CD14-positive monocyte (primary cell): ENCODE results near the gene TMA7. TPM values are rescaled to one million over a fixed set of nuclear protein-coding genes. Genes with fewer than 3 reads are reported as not detected.

ENCODE experiments used
- DNase-seq, 3 donors: peaks; one replicate each; pipeline ENCODE4 v3.0.0-alpha.2; 2011 to 2022
- H2AFZ ChIP-seq: 2 replicates; pipeline ENCODE4 v1.6.0; 2012; ENCODE audit warnings: mild to moderate bottlenecking, low read depth, low read length, inconsistent platforms; ENCODE audit not compliant: insufficient read depth, poor library complexity, severe bottlenecking
- H3K27ac ChIP-seq, 2 donors: 1 replicate in 1 of 2; 2 replicates in 1 of 2; pipeline ENCODE4 v1.5.1; 2012 to 2013; ENCODE audit warnings: low read length in 2 of 2, control low read depth in 1 of 2, inconsistent platforms in 1 of 2, low read depth in 1 of 2, mild to moderate bottlenecking in 1 of 2
- H3K27me3 ChIP-seq, 2 donors: one replicate each; pipeline versions ENCODE4 v1.6.0 to v1.6.1; 2011 to 2013; ENCODE audit warnings: low read length in 2 of 2; ENCODE audit not compliant: control insufficient read depth in 2 of 2, insufficient read depth in 2 of 2
- H3K36me3 ChIP-seq, 2 donors: replicated peaks in 1 of 2; 1 replicate in 1 of 2; 2 replicates in 1 of 2; pipeline versions ENCODE4 v1.5.1 to v1.6.1; 2012 to 2013; ENCODE audit warnings: low read length in 2 of 2, control low read depth in 1 of 2, inconsistent platforms in 1 of 2, mild to moderate bottlenecking in 1 of 2; ENCODE audit not compliant: insufficient read depth in 2 of 2, control insufficient read depth in 1 of 2
- H3K4me1 ChIP-seq, 2 donors: 1 replicate in 1 of 2; 2 replicates in 1 of 2; pipeline versions ENCODE4 v1.5.1 to v1.6.1; 2012 to 2013; ENCODE audit warnings: low read length in 2 of 2, control low read depth in 1 of 2, inconsistent platforms in 1 of 2, mild to moderate bottlenecking in 1 of 2, moderate library complexity in 1 of 2; ENCODE audit not compliant: insufficient read depth in 2 of 2, control insufficient read depth in 1 of 2
- H3K4me2 ChIP-seq: replicated peaks from 2 replicates; pipeline ENCODE3; 2012; ENCODE audit warnings: low read length, moderate library complexity, mild to moderate bottlenecking; ENCODE audit not compliant: poor library complexity, severe bottlenecking; ENCODE audit errors: extremely low read depth
- H3K4me3 ChIP-seq, 3 experiments: fragments of 200-600 bp in 1 of 3; sonication (generic) in 1 of 3; replicated peaks in 1 of 3; 1 replicate in 2 of 3; 2 replicates in 1 of 3; pipeline ENCODE4 v1.5.1; 2011 to 2013; ENCODE audit warnings: low read length in 3 of 3, mild to moderate bottlenecking in 3 of 3, control low read depth in 2 of 3, low read depth in 2 of 3, inconsistent platforms in 1 of 3, moderate library complexity in 1 of 3
- H3K79me2 ChIP-seq: 2 replicates; pipeline ENCODE4 v1.6.0; 2012; ENCODE audit warnings: mild to moderate bottlenecking, control low read depth, inconsistent platforms, low read length, moderate library complexity; ENCODE audit not compliant: insufficient read depth
- H3K9ac ChIP-seq: 2 replicates; pipeline ENCODE4 v1.6.0; 2017; ENCODE audit warnings: low read length, mild to moderate bottlenecking; ENCODE audit not compliant: insufficient read depth, poor library complexity, severe bottlenecking
- H3K9me3 ChIP-seq, 2 donors: replicated peaks in 1 of 2; 1 replicate in 1 of 2; 2 replicates in 1 of 2; pipeline versions ENCODE4 v1.5.1 to v1.6.1; 2012 to 2013; ENCODE audit warnings: low read length in 2 of 2, control low read depth in 1 of 2; ENCODE audit not compliant: control insufficient read depth in 1 of 2, insufficient read depth in 1 of 2
- H4K20me1 ChIP-seq: 2 replicates; pipeline ENCODE4 v1.6.0; 2012; ENCODE audit warnings: mild to moderate bottlenecking, low read length, control low read depth, moderate library complexity; ENCODE audit not compliant: insufficient read depth
- H3K27ac Mint-ChIP-seq, 7 donors: one replicate each; pipeline ENCODE4 v1.8.0; 2020; ENCODE audit warnings: mild to moderate bottlenecking in 7 of 7, mixed read lengths in 7 of 7, moderate library complexity in 6 of 7, inconsistent platforms in 2 of 7
- H3K27me3 Mint-ChIP-seq, 3 donors: one replicate each; pipeline ENCODE4 v1.8.0; 2021 to 2022; ENCODE audit warnings: low read depth in 3 of 3, mild to moderate bottlenecking in 3 of 3, mixed read lengths in 3 of 3, moderate library complexity in 3 of 3, inconsistent platforms in 1 of 3
- H3K36me3 Mint-ChIP-seq, 2 donors: one replicate each; pipeline ENCODE4 v1.8.0; 2020; ENCODE audit warnings: mixed read lengths in 2 of 2, inconsistent platforms in 1 of 2, mild to moderate bottlenecking in 1 of 2
- H3K4me1 Mint-ChIP-seq: one replicate; pipeline ENCODE4 v1.8.0; 2020; ENCODE audit warnings: mild to moderate bottlenecking, mixed read lengths
- H3K4me3 Mint-ChIP-seq, 2 donors: one replicate each; pipeline ENCODE4 v1.8.0; 2020; ENCODE audit warnings: mild to moderate bottlenecking in 2 of 2, mixed read lengths in 2 of 2, moderate library complexity in 1 of 2
- H3K9me3 Mint-ChIP-seq, 7 donors: one replicate each; pipeline ENCODE4 v1.8.0; 2020 to 2022; ENCODE audit warnings: mixed read lengths in 7 of 7, mild to moderate bottlenecking in 6 of 7, moderate library complexity in 6 of 7, inconsistent platforms in 2 of 7
- WGBS: methylation state at CpG from one replicate; pipeline ENCODE4 v1.1.5; 2013; ENCODE audit warnings: missing lambda C conversion rate; ENCODE audit not compliant: insufficient coverage; 5-methylcytosine and 5-hydroxymethylcytosine counted together
- intact Hi-C, 2 donors: fragments of 100-400 bp; cut with micrococcal nuclease; formaldehyde crosslinking; loops; one replicate each; pipeline versions ENCODE4 v1.15.0 to v1.15.1; 2023
- polyA plus RNA-seq, 3 donors: library from polyadenylated mRNA; depleted of rRNA in 1 of 3; unstranded in 2 of 3; stranded (reverse) in 1 of 3; fragments of 300-500 nt in 2 of 3; fragments of >200 nt in 1 of 3; fragmentation: Illumina TruSeq in 2 of 3; gene quantifications; 1 replicate in 2 of 3; 2 replicates in 1 of 3; pipeline ENCODE4 v1.2.3, GENCODE V29; 2012 to 2021
- TF ChIP-seq, protein P1 (sequence below): fragments of 200-600 bp; IDR thresholded peaks from one replicate; pipeline ENCODE4 v1.8.0; 2022; ENCODE audit warnings: antibody characterized with exemption, mild to moderate bottlenecking

TMA7 gene
- polyA plus RNA-seq, 3 donors = 301 to 559 (median 478) TPM

DNA sequence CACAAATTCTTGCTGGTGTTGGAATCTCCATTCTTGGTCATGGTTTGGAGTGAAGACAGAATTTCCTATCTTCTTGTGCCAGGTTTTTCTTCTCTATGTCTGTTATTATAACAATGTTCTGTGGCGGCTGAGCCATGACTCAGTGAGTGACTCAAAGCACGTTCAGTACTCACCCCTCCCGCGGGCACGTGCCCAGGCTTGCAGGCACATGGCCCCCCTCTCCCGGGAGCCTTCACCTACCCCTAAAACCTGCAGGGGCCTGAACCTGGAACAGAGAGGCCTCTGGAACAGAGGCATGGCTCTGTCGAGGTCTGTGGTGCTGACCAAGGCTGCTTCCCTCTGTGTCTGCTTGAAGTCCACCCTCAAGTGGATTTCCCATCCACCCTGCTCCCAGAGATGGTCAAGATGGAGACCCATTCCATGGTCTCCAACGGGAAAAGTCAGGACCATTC, 37.8 kb upstream of the TMA7 start:
- intact Hi-C loops = loop anchor here (5.0 kb wide), 2 partner anchors 35 to 285 kb away; partner anchors contain the start of gene NCKIPSD (in 2 of the 2)
- no peak overlapping the region for H3K4me2 ChIP-seq
- H2AFZ ChIP-seq = no peak overlapping the region
- Mint-ChIP-seq H3K27ac (no peak overlapping the region), H3K9me3 (no peaks in the 10 kb centered on the region), H3K27me3 (peaks cover 0 to 3% (median 0%) of the 10 kb centered on the region in 3 donors), H3K4me3 (no peak overlapping the region), H3K36me3 (no peaks in the 10 kb centered on the region), H3K4me1 (peaks cover 13% of the 10 kb centered on the region)
- no peak overlapping the region for H3K9ac ChIP-seq
- H3K36me3 ChIP-seq = no peaks in the 10 kb centered on the region
- H3K4me3 ChIP-seq = no peak overlapping the region
- TF ChIP-seq, protein P1, sequence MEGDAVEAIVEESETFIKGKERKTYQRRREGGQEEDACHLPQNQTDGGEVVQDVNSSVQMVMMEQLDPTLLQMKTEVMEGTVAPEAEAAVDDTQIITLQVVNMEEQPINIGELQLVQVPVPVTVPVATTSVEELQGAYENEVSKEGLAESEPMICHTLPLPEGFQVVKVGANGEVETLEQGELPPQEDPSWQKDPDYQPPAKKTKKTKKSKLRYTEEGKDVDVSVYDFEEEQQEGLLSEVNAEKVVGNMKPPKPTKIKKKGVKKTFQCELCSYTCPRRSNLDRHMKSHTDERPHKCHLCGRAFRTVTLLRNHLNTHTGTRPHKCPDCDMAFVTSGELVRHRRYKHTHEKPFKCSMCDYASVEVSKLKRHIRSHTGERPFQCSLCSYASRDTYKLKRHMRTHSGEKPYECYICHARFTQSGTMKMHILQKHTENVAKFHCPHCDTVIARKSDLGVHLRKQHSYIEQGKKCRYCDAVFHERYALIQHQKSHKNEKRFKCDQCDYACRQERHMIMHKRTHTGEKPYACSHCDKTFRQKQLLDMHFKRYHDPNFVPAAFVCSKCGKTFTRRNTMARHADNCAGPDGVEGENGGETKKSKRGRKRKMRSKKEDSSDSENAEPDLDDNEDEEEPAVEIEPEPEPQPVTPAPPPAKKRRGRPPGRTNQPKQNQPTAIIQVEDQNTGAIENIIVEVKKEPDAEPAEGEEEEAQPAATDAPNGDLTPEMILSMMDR = no peak
- no peak overlapping the region for H3K27ac ChIP-seq
- no peaks in the 10 kb centered on the region for H4K20me1 ChIP-seq
- DNase-seq = peak in 1 of 3 donors; percentile 2
- H3K79me2 ChIP-seq = no peaks in the 10 kb centered on the region
- peaks cover 6 to 9% of the 10 kb centered on the region in 2 donors for H3K4me1 ChIP-seq
- 85% methylated on average over 7 of the region's 8 CpGs for WGBS
- no peaks in the 10 kb centered on the region for H3K27me3 ChIP-seq
- H3K9me3 ChIP-seq = no peaks in the 10 kb centered on the region

DNA sequence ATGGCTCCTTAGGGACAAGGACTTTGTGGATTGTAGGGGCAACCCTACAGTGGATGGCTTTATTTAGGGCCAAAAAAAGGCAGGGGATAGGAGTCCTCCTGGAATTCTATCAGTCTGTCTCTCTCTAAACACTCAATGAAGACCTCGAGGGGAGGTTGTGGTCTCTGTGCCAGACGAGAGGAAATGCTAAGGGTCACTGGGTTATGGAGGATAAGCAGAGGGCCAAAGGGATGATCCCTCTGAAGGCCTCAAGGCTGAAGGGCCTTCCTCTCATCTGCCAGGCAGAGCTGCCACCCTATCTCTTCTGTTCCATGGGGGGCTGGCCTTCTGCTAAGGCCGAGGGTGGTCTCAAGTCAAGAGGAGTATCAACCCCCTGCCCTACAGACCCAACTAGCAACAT, 37.1 kb upstream of the TMA7 start:
- Mint-ChIP-seq H3K9me3 (no peaks in the 10 kb centered on the region), H3K36me3 (no peaks in the 10 kb centered on the region), H3K4me3 (no peak overlapping the region), H3K27ac (no peak overlapping the region), H3K27me3 (peaks cover 0 to 3% (median 0%) of the 10 kb centered on the region in 3 donors), H3K4me1 (peaks cover 7% of the 10 kb centered on the region)
- H2AFZ ChIP-seq = no peak overlapping the region
- no peaks in the 10 kb centered on the region for H3K27me3 ChIP-seq
- H3K36me3 ChIP-seq = no peaks in the 10 kb centered on the region
- TF ChIP-seq, protein P1 = no peak
- DNase-seq = no peak
- no peak overlapping the region for H3K27ac ChIP-seq
- no peak overlapping the region for H3K9ac ChIP-seq
- no peaks in the 10 kb centered on the region for H3K79me2 ChIP-seq
- intact Hi-C loops = loop anchor here (5.0 kb wide), 2 partner anchors 34 to 284 kb away; partner anchors contain the start of gene NCKIPSD (in 2 of the 2)
- no peak overlapping the region for H3K4me2 ChIP-seq
- 88% methylated on average over 1 of the region's 3 CpGs for WGBS
- H3K4me3 ChIP-seq = no peak overlapping the region
- H3K4me1 ChIP-seq = peaks cover under 1 to 3% of the 10 kb centered on the region in 2 donors
- no peaks in the 10 kb centered on the region for H4K20me1 ChIP-seq
- no peaks in the 10 kb centered on the region for H3K9me3 ChIP-seq
